Activated CD8-positive, alpha-beta memory T cell treated with anti-CD3 and anti-CD28 coated beads, Interleukin-2, amount 50 U/mL, for 1 hour (primary cell): ENCODE measurements around the gene PTCHD4.

Experiments
- DNase-seq: peaks from one replicate; pipeline ENCODE4 v3.0.0-alpha.2; 2020; ENCODE audit errors: extremely low read depth

PTCHD4 gene

DNA sequence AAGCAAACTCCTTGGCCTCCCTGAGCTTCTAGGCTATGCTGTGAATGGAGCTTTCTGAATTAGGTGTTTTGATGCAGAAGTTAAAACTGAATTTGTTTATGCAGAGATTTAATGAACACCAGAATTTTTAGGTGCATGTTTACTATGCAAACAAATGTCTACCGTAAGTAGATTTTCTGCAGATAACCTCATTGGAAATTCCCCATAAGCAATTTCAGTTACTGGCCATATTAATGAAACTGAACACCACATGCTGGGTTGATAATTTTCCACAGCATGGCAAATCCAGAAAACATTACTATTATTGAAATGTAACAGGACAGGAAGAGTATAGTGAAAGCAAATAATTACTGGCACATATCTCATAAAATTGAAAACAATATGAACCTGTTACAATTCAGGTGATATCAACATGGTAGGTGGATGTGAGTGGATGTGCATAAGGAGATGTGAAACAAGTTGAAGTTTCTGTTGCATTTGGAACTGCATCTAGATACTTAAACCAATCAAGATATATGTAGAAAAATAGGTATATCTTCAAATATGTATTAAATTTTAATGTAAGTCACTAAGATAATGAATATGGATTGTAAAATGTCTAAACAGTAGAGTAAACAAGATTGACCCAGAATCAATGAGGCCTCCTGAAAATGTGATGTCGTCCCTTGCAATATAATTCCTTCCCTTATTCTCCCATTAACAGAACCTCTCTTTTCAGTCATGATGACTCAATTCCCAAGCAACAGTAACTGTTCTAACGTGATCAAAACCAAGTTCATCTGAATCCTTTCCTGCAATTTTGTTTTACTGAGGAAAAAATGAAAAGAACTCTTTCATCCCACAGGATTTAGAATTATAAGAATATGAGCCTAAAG lies 11.0 kb downstream of the PTCHD4 start:
- no peak for DNase-seq

GRCh38 chr6:48098923-48099322 lies 12.1 kb downstream of the PTCHD4 start:
- DNase-seq: no peak

DNA sequence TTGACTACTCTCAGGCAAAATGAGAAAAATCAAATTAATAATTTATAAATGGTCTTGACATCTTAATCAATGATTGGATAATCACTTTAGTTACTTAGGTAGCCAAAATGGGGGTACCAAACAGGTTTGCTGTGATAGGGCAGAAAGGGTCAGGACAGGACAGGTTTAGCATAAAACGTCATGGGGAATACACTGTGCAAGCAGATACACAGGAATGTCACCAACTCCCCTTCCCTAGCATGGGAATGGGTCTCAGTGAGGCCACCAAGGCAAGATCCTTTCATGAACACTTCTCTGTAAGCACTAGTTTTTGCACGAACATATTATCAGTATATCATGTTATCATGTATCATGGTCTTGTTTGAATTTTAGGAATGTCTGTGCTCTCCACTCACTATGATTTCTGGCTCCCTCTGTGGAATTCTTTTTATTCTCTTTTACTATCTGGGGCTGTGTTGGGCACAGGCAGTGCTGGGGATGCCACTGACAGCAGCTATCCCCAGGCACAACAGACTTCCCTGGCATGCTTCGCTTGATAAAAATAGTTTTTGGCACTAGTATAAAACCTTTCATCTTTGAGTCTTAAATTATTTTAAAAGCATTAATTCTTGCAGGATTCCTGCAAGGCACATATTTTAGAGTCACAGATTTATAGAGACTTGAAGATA lies 18.3 kb downstream of the PTCHD4 start:
- DNase-seq: no peak

GRCh38 chr6:48090546-48090945 lies 20.5 kb downstream of the PTCHD4 start:
- DNase-seq: no peak

GRCh38 chr6:48087448-48087847 lies 23.5 kb downstream of the PTCHD4 start:
- DNase-seq: no peak

DNA sequence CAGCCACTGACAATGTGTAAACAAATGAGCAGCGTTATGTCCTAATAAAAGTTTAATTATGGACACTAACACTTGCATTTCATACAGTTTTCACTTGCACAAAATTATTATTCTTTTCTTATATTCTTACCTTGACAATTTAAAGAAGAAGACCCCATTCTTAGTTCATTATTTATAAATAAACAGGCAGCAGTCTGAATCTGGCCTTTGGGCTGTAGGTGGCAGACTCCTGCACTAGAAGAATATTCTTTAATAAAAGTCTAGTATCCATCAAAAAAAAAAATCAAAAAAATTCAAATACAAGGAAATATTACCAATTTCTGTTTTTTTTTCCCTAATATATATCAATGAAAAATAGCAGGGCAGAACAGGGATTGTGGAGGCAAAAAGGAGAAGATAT lies 24.8 kb downstream of the PTCHD4 start:
- DNase-seq: no peak

DNA sequence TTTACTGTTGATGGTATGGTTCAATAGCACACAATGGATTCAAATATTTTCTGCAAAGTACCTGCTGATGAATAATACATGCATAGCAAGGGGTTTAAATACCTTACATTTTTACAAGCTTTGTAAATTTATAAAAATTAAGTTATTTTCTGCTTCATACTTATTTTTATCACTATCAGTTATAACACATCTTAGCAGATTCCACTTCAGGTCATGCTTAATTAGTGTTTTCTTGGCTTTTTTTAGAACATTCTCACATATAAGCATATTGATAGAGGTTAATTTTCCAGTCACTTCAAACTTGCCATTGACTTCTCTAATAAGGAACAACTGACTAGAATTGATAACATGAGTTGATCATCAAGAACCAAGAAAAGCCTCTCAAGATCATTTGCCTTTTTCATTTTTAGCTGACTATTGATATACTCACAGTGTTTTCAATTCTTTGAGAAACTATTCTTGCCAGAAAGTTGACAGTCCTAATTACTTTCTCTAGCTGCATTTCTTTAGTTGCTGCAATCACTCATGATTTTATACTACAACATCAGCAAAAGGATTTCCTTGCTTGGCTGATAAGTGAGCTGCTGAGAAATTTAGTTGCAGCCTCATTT lies 25.8 kb downstream of the PTCHD4 start:
- no peak for DNase-seq

DNA sequence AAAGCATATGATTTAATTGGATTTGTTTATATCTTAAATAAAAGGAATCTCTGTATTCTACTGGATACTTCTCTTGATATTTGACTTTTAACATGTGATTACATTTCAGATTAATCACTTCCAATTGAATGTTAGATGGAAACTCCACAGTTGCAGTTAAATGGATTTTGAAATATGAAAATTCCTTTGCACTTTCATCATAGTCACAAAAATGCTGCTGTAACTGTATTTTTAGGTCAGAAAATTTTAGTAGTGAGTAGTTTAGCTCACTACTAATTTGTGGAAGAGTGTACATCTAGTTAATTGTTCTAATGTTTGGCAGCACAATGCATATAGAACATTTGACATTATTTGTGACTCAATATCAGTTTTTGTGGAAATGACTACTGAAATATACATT lies 26.8 kb downstream of the PTCHD4 start:
- no peak for DNase-seq

DNA sequence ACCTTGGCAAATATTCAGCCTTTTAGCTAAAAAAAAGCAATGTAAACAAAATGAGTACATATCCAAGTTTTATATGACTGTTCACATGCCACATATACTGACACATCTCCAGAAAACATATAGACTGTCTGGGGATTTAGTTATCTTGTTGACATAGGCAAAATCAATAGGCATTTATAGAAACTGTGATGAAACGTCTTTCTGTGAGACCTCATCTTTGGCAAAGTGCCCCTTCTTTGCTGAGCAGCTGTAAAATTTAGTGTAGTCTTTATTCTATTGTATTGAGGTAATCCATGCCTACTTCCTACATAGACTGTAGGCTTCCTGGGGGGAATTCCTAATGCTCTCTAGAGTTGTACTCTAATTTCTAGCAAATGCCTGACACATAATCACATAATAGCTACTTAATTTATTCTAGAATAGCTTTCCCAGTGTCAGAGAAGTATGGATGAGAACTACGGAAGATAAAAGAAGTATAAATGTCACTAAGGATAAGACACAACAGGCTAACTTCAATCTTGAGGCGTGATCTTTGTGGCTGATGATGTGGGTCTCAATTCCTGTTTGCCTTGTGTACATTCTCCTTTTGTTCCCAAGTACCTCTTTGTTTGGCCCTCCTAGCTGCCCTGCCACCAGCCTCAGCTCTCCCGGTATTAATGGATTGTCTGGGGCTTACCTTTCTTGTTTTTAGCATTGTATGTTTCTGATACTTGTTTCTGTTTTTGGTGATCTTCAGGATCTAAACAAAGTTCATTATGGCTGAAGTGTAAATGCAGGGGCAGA lies 30.6 kb downstream of the PTCHD4 start:
- DNase-seq: no peak

DNA sequence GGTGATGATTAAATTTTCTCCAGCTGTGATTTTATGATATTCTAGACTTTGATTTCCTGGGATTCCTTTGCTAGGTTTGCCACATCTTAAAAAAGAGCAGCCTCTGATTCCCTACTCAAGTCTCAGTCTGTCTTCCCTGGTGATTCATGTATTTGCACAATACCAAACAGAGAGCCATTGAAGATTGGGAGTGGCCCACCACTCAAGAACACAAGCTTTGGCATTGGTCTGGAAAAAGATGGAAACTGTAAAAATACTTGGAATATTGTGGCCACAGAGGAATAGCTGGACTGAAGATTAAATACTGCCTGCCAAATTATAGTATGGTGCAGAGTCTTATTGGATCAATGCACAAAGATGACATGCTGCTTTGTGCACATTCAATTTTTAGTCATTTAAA lies 32.9 kb downstream of the PTCHD4 start:
- no peak for DNase-seq

- no peak for DNase-seq
Observed at GRCh38 chr6:48075181-48075580, 35.8 kb downstream of the PTCHD4 start.

- no peak for DNase-seq
Observed at GRCh38 chr6:48073976-48074767, 36.8 kb downstream of the PTCHD4 start.

GRCh38 chr6:48071833-48072232 lies 39.2 kb downstream of the PTCHD4 start:
- DNase-seq: no peak

DNA sequence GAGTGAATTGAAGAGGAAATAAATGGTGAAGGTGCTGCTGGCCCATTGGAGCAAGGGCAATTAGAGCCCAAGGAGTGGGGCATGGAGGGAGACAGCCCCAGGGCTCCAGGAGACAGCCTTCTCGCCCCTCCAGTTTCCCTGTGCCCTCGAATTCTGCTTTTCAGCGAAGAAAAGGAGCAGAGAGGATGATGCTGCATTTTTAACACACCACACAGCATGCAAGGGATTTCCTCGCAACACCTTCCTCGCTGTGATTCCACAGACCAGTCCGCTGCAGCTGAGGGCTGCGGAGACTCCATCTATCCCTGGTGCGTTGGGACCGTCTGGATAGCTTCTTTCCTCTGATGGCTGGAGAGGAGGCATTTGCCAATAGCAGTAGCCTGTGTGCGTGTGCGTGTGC lies 41.7 kb downstream of the PTCHD4 start:
- no peak for DNase-seq

DNA sequence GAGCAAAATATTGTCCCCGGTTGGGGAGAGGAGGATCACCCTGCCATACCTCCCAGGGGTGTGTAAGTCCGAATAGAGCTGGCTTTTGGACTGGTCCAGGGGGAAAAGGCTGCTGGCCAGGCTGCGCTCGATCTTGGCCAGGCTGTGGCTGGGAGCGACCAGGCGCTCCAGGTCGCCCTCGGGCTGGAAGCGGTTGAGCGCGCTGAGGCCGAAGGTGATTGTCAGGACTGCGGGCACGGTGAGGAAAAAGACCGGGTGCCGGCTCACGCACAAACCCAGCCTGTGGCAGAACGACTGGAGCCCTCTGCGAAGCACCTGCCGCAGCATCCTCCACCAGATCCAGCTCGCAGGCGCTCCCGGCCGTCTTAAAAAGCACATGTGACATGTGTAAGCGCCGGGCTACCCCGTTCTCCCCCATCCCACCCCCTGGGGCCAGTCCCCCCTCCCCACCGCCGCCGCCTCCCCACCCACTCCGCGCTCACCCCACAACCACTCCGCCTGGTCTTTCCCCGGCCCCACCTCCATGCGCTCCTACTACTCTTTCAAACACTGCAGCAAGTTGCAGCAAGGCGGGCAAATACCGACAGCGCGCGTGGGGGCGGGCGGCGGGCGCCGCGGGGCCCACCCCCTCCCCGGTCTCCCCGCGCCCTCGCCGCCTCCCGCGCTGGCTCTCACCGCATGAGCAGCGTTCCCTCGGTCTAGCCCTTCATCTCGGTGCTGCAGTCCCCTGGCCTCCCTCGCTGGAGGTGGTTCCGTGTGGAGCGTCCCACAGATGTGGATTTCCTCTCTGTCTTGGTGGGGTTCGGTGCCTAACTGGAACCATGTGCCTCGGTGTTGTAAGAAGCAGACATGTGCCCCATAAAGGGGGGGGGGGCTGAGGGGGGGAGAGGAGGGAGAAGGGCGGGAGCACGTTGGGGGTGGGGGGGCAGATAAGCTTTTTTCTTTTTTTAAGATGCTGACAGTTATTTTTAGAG lies 42.4 kb downstream of the PTCHD4 start:
- DNase-seq: no peak

- DNase-seq: no peak
Observed at GRCh38 chr6:48067886-48068277, 43.1 kb downstream of the PTCHD4 start.

DNA sequence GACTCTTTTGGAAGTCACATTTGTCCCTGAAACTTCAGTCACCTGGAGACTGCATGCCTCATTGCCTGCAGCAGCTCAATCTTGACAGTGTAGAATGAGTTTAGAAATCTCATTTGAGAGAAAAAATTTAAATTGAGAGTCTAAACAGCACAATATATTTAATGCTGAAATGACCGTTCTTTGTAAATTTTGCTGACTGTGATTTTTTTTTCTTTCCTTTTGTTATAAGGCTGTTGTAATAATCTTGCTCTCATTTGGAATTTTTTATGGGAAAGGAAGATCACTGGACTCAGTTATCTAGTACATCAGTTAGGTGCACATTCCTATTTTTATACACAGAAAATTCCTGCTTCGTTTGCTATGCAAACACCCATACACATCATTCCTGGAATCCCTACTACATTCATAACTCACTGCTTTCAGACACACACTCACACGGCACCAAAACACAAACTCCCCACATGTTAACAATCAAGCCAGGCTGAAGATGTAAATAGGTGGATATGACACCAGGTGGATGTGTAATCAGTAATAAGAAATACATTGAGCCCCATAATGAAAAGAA lies 43.8 kb downstream of the PTCHD4 start:
- DNase-seq: no peak

DNA sequence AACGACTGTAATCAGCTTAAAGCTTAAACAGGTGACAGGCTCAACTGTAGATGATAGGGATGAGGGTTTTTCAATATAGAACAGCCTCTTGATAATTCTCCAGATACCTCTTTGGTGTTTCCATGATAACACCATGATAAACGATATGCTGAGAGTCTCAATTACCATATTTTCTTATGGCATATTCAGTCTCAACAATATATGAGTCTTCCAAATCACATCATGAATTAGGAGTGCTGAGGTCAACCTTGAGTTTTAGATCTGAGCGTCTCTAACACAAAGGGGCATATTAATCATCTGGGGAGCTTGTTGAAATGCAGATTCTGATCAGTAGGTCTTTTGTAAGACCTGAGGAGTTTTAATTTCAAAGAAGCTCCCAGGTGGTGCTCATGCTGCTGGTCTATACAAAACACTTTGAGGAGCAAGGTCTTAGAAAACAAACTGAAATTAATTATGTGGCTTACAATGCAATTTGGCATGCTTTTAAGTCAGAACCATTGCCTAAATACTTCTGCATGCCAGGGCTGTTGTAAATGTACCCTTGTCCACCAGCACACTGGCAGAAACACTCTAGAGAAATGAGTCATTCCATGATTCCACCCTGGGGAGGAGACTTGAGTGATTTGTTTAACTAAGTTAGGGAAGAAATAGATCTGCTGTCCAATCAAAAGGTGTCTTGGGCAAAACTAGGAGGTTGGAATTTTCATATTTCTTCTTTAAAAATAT lies 49.6 kb downstream of the PTCHD4 start:
- DNase-seq: no peak
